Retina (tissue), 1 donor: ENCODE measurements around the gene ZNF134.

ENCODE experiments used
- DNase-seq: peaks from one replicate; pipeline ENCODE4 v3.0.0-alpha.2; 2016

The ZNF134 gene

DNA sequence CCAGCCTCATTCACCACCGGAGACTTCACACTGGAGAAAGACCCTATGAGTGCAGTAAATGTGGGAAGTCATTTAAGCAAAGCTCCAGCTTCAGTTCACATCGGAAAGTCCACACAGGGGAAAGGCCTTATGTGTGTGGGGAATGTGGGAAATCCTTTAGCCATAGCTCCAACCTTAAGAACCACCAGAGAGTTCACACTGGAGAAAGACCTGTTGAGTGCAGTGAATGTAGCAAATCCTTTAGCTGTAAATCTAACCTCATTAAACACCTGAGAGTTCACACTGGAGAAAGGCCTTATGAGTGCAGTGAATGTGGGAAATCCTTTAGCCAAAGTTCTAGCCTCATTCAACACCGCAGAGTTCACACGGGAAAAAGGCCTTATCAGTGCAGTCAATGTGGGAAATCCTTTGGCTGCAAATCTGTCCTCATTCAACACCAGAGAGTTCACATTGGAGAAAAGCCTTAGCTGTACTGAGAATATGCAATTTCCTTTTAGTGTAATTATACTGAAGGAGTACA, 27.7 kb downstream of the ZNF134 start:
- DNase-seq: no peak

DNA sequence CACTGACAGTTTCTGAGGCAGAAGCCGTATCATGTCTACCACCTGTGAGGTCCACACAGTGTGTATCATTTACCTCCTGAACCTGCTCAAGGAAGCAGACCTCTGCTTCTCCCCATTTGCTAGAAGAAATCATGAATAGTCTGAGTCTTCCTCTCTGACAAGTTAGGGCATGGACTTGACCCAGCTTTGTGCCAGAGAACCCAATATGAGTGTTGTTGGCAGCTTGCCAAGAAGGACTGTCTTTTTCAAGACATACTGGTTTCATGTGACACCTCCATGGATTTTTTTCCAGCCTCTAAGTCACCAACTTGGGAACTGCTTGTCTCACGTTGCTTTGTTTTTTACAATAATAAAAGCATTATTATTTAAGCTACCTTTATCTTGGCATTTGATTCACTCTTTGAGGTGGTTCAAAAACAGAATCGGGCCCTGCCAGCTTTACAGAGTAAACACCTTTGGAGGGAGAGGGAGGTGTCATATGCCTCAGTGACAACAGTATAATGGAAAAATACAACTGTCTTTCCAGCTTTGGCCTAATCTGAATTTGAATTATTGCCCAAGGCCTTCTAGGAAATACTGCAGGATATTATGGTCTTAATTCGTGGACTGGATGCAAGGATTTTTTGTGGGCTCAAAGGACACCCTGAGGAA, 28.5 kb downstream of the ZNF134 start:
- DNase-seq: no peak

DNA sequence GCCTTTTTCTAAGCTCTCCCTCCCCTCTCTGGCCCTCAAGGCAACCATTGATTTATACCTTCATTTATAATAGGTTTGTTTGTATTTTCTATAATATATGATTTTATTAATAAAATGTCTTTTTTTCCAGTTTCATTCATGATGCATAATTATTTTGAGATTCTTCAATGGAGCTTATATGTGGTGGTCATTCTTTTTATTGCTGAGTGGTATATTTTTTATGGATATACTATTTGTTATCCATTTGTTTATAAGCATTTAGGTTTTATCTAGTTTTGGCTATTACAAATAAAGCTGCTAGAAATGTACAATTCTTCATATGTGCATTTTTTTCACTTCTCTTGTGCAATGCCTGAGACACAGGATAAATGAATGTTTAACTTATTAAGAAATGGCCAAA, 29.7 kb downstream of the ZNF134 start:
- no peak for DNase-seq

DNA sequence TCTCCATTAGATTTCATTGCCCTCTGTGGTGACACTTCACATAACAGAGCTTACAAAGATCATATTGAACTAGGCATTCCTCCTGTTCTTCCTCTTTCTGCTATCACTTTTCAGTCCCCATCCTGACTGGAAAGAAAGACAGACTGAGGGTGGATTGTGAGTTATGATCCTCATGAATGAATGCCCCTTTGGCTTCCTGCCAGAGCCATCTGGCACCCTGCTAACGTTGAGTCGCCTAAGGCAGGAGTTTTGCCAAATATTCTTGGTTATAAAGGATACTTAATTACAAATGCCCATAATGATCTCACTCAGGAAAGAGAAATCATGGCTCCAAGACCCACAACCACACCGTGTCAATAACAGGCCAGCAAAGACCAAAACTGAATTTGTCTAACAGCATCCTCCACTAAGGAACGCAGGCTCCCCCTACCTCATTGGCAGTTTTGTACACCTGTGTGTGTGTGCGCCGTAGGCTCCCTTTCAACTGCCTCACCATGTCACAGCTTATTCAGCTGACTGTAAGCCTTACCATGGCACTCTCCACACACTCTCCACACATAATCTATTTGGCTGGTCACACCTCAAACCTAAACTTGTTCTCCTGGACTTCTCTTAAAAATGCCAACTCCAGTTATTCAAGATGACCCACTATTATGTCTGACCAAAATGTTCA, 34.4 kb downstream of the ZNF134 start:
- DNase-seq: no peak

DNA sequence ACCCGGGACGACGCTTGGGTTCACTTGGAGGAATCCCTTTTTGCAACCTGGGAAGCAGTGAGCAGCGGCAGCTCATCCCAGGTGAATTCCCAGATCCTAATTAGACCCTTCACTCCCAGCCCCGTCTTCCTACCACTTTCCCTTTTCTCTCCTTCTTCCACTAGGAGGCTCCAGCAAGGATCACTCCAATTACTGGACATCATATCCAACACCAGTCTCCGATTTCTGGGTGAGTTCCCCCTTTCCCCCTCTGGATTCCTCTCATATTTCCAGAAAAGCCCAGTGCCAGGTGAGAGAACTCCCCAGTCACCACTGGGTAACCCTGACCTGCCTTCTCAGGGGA, 37.6 kb downstream of the ZNF134 start:
- no peak for DNase-seq

DNA sequence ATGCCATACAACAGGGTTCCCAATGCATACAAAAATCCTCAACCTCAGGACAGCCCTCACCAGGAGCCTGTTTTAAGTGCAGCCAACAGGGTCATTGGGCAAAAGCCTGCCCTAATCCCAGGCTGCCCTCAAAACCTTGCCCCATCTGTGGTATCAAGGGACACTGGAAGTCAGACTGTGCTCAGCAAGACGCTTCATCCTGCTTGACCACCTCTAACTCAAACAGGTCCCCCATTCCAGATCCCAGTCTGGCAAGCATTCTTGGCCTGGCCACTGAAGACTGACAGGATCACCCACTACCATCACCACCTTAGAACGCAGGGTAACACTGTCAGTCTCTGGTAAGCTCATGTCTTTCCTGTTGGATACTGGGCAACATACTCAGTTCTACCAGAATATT, 39.6 kb downstream of the ZNF134 start:
- DNase-seq: no peak

DNA sequence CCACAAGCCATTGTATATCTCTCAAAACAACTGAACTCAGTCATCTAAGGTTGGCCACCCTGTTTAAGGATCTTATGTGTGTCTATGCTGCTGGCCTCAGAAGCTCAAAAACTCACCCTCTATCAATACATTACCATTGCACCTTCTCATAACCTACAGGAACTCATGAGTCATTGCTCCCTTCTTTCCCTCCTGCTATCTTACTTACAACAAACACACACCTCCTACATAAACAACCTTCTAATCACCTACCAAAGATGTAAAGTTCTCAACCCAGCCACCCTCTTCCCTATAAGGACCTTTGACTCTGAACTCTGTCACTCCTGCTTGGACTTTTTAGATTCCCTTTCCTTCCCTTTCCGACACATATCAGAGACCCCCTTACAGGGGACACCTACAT, 41.4 kb downstream of the ZNF134 start:
- no peak for DNase-seq

DNA sequence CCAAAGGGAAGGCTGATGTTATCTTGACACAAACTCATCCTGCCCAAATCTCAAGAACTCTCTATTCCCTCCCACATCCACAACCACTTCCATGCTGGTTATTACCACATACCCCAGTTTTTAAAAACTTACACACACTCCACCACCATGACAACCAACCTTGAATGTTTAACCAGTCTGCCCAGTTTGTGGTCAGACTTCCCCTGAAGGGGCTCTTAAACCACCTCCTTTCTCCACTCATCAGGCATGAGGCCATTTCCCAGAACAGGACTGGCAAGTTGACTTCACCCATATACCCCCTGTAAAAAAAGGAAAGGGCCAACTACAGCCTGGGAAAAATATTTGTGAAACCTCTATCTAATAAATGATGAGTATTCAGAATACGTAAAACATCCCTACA, 42.3 kb downstream of the ZNF134 start:
- DNase-seq: no peak

DNA sequence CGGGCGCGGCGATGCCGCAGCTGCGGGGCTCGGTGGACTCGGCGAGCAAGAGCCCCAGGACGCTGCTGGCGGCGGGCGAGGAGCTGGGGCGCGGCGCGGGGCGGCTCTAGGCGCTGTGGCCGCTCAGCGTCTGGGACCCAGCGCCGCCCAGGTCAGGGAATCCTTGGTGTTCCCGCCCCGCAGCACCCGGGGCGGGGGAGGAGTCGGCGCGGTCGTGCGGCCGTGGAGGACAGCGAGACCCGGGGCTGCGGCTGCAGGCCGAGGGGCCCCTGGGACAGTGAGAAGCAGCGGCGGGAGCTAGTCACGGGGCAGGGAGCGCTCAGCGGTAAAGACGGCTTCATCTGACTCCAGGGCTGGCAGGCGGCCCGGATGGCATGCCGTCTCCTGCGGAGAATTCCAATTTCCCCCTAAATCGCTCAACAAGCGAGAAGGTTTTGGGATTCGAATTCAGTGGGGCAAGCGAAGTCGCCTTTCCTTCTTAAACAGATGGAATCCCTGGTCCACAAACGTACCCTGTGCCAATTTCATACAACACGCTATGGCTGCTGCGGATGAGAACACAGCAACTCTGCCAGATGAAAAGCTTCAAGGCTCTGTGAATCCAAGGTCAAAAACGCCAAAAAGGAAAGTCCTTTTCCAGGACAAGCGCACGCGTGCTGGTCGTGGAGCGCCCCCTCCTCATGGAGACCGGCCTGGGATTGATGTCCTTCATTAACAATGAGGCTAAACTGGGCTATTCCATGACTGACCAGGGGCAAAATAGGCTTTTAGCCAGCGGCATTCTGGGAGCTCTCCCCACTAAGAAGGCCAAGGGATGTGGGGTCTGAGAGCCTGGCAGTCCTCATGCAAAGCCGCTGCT, 50.5 kb downstream of the ZNF134 start:
- peak; percentile 89 for DNase-seq

DNA sequence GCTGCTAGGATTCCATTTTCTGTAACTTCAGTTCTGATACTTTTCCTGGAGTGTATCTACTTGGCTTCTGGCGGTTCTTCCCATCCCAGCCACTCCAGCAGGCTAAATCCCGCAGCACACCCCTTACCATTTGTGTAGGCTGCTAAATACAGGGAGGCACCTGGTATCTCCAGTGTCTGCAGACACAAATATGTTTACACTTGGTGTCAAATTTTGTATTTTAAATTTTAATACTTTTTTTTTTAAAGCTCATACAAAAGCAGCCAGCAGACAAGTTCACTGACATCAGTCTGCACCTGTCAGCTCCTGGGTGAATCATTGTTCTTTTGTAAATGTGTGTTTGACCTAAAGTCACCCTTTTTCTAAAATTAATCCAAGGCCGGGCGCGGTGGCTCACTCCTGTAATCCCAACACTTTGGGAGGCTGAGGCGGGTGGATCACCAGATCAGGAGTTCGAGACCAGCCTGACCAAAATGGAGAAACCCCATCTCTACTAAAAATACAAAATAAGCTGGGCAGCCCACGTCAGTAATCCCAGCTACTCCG, 51.3 kb downstream of the ZNF134 start:
- DNase-seq: no peak

DNA sequence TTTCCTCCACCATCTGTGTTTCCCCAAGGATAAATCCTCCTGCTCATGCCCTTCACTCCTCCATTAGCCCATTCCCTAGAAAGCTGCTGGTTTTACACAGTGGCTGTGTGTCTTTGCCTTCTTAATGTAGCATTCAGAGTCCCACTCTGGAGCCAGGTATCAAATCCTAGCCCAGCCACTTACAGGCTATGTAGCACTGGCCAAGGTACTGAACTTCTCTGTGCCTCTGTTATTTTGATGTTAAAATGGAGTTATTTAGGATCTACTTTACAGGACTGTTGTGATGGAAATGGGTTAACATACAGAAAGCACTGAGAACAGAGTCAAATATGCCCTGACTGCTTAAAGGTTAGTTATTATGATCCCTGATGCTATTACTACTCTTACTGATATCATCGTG, 53.2 kb downstream of the ZNF134 start:
- no peak for DNase-seq

DNA sequence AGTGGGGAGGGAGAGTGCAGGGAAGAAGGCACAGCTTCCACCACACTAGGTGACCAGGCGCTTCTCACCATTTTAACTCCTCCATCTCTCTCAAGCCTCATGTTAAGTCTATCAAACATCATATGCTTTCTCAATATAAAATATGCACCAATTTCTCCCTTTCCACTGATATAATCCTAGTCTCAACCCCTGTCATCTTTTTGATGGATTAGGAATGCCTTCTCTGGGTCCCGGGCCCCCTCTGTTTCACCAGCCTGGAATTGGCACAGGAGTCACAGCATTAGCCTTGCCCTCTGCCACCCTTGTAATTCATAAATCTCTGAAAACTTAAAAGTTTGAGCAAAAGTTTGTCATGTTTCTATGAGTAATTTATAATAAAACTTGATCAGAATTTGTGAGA, 54.6 kb downstream of the ZNF134 start, which contains the start of gene ZSCAN4:
ZSCAN4 (plus strand) TSS at position 301 of the 400 bp plus-strand sequence. CDS start 7,211 bp downstream, outside the sequence.
- DNase-seq: no peak

DNA sequence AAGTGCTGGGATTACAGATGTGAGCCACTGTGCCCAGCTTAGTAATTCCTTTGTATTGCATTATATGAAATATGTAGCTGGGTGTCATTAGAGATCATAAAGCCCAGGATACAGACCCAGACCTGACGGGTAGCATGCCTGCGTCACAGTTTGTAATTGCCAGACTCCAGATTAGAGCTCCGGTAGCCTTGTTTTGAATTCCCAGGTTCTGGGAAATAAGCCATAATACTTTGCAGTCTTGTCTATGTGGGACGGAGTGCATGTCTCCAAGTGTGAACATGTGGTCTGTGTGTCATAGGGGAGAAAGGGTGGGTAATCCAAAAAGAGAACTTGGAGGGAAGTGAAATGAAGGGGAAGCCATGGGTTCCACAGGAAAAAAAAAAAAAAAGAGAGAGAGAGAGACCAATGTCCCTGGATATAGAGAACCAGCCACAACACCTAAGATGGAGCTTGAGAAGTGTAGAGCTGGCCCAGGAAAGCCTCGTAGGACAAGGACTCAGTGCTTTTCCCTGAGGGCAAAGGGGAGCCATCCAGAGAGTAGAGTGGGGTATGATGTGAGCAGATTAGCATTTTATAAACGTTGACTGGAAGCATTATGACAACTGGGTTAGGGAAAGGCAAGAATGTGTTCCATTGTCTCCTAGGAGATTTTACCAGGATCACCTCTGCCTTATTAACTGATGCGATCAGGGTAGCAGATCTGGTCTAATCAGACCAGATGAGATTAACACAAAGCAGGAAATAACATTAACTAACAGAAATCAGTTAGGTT, 57.3 kb downstream of the ZNF134 start:
- no peak for DNase-seq

DNA sequence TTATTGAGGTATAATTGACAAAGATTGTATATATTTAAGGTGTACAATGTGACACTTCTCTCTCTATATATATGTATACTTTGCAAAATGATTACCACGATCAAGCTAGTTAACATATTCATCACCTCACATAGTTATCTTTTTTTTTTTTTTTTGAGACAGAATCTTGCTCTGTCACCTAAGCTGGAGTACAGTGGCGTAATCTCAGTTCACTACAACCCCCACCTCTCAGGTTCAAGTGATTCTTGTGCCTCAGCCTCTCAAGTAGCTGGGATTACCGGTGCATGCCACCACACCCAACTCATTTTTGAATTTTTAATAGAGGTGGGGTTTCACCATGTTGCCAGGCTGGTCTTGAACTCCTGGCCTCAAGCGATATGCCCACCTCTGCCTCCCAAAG, 58.4 kb downstream of the ZNF134 start:
- no peak for DNase-seq
